ENCODE data around the gene GOLGA6L6.
"Not testable (repeated sequence)": the region's sequence is repeated elsewhere in the genome, so short reads cannot be mapped to it uniquely, and the experiment has no call there.

GOLGA6L6 gene, protein sequence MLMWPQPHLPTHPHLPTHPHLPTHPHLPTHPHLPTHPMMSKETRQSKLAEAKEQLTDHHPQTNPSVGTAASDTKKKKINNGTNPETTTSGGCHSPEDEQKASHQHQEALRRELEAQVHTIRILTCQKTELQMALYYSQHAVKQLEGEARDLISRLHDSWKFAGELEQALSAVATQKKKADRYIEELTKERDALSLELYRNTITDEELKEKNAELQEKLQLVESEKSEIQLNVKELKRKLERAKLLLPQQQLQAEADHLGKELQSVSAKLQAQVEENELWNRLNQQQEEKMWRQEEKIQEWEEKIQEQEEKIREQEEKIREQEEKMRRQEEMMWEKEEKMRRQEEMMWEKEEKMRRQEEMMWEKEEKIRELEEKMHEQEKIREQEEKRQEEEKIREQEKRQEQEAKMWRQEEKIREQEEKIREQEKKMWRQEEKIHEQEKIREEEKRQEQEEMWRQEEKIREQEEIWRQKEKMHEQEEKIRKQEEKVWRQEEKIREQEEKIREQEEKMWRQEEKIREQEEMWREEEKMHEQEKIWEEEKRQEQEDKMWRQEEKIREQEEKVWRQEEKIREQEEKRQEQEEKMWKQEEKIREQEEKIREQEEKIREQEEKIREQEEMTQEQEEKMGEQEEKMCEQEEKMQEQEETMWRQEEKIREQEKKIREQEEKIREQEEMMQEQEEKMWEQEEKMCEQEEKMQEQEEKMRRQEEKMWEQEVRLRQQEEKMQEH

DNA sequence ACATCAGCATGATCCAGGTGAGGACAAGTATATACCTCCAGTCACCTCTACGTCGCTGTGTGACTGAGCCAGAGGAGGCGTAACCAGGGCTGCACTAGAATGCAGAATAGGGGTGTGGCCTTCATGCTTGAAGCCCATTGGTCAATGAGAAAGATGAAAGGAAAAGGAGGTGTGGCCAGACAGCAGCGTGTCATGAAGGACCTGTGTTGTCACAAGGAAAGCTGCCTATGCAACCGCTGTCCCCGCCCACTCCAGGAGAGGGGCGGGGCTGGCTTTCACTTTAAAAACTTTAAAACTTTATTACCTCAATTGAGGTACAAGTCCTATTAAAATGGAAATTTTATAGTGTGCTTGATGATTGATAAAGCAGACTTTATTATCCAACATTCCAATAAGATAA, at the start of gene GOLGA6L6:
Gene GOLGA6L6, minus strand, starts transcription at position 101 of the 400 bp plus-strand sequence. Its CDS starts 91 bp downstream, at position 10.
- DNase-seq, result not testable (repeated sequence)

DNA sequence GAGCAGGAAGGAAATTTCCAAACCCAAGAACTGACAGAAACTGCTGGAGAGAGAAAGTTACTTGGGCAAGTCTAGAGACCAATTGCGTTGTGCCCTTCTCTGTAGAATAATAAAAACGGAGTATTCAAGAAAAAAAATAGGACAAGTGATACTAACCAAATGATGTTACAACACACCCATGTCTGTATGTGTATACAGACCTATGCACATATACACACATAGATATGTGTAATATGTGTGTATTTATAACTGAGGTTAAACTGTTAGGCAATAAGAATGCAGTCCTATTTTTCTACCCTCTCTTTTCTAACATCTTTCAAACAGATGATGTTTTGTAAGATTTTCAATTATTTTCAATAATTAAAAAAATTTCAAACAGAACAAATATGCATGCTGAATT, 48.5 kb upstream of the GOLGA6L6 start:
- DNase-seq, result not testable (repeated sequence)

DNA sequence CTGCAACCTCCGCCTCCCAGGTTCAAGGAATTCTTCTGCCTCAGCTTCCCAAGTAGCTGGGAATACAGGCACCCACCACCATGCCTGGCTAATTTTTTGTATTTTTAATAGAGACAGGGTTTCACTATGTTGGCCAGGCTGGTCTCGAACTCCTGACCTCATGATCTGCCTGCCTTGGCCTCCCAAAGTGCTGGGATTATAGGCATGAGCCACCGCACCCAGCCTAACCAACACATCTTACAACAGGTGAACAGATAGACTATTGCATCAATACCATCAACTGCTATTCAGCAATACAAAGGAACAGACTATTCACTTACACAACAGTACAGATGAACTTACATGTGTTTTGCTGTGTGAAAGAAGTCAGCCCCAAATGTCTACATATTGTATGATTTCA, 45.2 kb upstream of the GOLGA6L6 start:
- DNase-seq, result not testable (repeated sequence)

DNA sequence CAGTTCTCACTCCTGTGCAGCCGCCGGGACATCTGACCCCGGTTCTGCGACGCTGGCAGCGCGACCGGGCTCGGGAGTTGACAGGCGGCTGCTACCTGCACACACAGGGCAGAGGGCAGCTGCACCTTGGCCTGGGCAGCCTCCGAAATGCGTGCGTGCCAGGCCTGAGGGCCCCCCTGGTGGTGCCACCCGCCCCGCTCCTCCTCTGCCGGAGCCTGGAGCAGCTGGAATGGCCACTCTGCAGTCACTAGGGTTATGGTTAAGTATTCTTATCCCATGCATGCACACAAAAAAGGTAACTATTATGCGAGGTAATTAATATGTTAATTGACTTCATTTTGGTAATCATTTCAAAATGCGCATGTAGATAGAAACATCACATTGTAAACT, 41.1 kb upstream of the GOLGA6L6 start:
- DNase-seq, result not testable (repeated sequence)

DNA sequence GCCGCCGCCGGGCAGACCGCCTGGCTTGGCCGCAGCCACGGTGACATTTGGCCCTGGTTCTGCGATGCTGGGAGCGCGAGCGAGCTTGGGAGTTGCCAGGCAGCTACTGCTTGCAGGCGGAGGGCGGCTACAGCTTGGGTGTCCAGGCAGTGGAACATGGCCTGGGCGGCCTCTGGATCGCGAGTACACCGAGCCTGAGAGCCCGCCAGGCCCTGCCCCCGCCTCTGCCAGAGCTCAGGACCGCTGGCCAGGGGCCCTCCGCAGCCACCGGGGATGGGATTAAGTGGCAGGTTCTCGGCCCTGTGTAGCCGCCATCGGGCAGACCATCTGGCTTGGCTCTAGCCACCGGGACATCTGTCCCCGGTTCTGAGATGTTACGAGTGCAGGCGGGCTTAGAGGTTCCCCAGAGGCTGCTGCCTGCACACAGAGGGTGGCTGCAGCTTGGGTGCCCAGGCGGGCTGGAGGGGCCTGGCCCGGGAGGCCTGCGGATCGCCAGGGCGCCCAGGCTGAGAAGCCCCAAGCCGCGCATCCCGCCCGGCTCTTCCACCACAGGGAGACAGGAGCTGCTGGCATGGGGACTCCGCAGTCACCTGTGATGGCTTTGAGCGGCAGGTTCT, 40.6 kb upstream of the GOLGA6L6 start:
- not testable (repeated sequence) for DNase-seq

DNA sequence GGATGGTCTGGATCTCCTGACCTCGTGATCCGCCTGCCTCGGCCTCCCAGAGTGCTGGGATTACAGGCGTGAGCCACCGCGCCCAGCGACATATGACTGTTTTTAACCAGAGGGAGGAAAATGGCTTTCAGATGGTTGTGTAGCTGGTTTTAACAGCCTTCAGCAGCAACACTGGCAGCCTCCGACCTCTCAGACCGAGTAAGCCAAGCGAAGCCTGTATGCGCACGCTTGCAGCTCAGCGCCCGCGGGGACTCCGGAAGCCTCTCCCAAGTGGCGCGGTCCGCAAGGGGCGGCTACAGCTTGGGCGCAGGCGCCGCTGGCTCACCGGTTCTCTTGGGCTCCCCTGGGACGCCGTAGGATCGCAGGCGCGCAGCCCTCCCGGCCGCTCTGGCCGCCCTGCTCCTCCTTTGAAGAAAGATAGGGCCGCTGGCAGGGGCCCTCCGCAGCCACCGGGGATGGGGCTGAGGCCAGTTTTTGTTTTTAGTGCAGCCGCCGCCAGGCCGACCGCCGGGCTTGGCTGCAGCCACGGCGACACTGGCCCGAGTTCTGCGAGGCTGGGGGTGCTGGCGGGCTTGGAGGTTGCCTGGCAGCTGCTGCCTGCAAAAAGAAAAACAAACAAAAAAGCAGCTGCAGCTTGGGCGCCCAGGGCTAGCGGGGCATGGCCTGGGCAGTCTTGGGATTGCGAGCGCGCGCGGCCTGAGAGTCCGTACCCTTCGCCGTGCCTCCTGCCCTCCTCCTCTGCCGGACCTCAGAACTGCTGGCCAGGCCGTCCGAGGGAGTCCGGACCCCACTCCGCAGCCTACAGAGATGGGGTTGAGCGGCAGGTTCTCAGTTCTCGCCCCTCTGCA, 39.9 kb upstream of the GOLGA6L6 start:
- DNase-seq, result not testable (repeated sequence)

DNA sequence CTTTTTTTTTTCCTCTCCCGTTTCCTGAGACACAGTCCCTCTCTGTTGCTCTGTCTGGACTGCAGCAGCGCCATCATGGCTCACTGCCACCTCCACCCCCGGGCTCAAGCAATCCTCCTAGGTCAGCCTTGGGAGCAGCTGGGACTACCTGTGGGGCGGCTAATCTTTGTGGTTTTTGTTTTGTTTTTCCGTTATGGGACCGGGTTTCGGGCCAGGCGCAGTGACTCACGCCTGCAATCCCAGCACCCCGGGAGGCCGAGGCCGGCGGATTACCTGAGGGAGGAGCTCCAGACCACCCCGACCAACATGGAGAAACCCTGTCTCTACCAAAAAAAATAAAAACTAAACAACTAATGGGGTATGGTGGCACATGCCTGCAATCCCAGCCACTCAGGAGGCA, 38.1 kb upstream of the GOLGA6L6 start:
- not testable (repeated sequence) for DNase-seq

DNA sequence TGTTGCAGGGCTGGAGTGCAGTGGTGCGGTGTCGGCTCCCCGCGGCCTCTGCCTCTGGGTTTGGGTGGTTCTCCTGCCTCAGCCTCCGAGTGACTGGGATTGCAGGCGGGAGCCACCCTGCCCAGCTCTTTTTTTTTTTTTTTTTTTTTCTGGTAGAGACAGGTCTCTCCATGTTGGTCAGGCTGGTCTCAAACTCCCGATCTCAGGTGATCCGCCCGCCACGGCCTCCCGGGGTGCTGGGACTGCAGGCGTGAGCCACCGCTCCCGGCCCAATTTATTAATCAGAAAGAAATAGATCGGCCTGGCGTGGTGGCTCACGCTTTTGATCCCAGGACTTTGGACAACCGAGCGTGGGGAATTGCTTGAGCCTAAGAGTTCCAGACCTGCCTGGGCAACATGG, 9.7 kb upstream of the GOLGA6L6 start:
- not testable (repeated sequence) for DNase-seq

DNA sequence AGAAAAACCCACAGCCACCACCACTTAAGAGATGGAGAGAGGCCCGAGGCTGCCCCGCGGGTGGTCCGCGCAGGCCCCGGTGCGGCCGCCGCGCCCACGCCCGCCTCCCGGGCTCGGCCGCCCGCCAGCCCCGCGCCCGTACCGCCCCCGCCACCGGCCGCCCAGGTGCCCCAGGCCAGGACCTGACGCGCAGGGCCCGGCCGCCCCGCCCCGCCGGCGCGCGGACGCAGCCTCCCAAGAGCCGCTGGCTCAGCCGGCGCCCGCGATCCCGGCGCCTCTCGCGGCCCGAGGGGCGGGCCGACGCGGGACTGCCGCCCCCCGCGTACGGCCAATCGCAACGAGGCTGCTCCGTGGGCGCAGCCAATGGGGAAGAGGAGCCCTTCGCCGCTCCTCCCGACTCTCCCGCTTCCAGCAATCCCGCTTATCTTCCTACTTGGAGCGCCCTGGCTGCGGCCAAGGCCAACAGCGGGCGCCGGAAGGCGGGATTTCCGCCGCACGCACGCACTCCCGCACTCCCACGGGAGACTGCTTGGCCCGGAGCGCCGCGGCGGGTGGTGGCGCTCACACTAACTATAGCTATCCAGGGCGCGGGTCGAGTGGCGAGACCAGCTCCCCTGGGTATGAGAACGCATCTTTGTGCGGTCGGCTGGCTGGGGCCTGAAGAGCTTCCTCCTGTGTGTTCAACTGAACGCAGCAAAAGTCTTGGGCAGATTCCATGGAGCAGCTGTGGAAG, 35.5 kb downstream of the GOLGA6L6 start:
- not testable (repeated sequence) for DNase-seq

DNA sequence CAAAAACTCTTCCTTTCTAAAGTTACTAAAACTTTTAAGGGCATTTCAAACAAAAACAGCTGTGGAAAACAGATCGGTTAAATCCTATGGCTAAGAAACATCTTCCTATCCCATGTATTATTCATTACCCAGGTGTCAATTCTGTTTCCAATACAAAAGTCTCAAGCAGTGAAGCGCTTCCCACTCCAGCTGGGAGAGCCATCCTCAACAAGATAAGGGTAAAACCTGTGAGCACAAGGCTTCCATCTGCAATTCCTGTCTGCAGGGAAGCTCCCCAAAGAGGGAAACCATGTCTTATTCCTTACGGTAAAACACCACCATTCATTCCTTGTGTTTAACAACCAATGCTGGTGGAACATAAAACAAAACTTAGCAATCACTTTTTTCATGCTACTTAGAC, 38.8 kb downstream of the GOLGA6L6 start:
- DNase-seq, result not testable (repeated sequence)

DNA sequence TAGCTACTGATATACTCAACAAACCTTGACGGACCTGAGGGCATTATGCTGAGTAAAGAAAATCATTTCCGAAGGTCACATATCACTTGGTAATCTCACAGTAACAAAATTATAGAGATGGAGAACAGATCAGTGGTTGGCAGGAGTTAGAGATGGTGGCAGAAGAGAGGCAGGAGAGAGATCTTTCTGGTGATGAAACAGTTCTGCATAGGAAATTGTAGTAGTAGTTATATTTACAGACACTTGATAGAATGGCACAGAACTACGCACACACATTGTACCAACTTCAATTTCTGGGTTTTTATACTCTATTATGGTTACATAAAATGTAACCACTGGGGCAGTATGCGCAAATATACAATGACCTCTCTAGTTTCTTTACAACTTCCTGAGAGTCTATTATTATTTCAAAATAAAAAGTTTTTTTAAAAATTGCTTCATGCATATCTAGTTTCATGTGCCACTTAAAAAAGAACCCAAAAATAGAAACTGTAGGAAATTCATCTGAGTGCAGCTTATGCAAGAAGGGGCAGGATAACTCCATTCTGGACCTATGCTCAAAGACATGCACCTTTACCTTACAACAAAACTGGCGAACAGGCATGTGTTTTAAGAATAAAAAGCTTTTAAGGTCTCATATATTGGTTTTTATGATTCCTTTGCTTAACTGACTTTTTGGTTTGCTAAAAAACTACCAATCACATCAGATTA, 39.9 kb downstream of the GOLGA6L6 start:
- DNase-seq, result not testable (repeated sequence)

DNA sequence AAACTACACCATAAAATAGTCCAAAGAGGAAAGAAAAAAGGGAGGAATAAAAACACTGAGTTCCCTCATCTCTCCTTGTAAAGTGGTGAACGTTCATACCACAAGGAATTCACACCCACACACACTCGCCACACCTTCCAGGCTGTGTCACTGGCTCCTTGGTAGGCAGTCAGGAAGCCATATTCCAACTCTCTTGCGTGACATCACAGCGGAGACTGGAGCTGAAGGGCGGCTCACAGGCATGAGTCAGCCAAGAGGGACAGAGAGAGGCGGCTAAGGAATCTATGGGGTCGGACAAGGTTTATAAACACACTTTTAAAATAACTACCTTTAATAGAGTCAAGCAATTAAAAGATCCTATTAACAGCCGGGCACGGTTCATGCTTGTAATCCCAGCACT, 43.8 kb downstream of the GOLGA6L6 start:
- not testable (repeated sequence) for DNase-seq

DNA sequence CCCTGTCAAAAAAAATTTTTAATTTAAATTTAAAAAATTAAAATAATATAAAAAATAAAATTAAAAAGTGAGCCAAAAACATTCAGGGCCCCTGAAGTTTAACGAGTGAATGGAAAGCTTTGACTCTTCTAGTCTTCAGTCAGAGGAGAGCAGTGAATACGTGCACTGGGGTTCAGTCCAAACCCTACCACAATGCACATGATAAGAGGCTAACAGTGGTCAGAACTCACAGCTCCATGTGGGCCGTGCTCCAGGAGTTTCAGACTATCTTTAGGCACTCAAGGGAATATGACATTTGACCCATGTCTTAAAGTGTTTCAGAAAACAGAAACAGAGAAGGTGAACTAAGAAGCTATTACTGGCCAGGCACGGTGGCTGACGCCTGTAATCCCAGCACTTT, 48.6 kb downstream of the GOLGA6L6 start:
- DNase-seq, result not testable (repeated sequence)

DNA sequence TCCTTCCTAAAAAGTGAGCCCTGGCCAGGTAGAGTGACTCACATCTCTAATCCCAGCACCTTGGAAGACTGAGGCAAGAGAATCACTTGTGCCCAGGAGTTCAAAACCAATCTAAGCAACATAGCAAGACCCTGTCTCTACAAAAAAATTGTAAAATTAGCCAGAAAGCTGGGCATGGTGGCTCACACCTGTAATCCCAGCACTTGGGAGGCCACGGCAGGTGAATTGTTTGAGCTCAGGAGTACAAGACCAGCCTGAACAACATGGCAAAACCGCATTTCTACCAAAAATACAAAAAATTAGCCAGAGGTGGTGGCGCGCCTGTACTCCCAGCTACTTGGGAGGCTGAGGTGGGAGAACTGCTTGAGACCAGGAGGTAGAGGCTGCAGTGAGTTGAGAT, 49.0 kb downstream of the GOLGA6L6 start:
- DNase-seq, result not testable (repeated sequence)

DNA sequence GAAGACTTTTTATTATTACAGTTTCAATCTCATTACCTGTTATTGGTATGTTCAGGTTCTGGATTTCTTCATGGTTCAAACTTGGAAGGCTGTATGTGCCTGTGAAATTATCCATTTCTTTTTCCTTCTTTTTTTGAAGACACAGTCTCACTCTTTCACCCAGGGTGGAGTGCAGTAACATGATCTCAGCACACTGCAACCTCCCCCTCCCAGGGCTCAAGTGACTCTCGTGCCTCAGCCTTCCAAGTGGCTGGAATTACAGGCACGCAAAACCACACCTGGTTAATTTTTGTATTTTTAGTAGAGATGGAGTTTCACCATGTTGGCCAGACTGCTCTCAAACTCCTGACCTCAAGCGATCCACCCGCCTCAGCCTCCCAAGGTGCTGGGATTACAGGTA, 52.3 kb downstream of the GOLGA6L6 start:
- DNase-seq, result not testable (repeated sequence)
